HG03039 (cell line): ENCODE data around the gene MBD6.
"Not testable (repeated sequence)": the region's sequence is repeated elsewhere in the genome, so short reads cannot be mapped to it uniquely, and the experiment has no call there.

Experiments used
- ATAC-seq: cut with Tn5 transposase; IDR thresholded peaks from one replicate; pipeline ENCODE4 v1.9.1; 2021; ENCODE audit warnings: mild to moderate bottlenecking, moderate library complexity; ENCODE audit not compliant: unreplicated experiment

MBD6 gene

GRCh38 chr12:57548488-57548887, 25.9 kb downstream of the MBD6 start:
- ATAC-seq, result no peak

- ATAC-seq, result no peak
Observed at GRCh38 chr12:57549203-57549908, 26.7 kb downstream of the MBD6 start.

- ATAC-seq, result no peak
Observed at GRCh38 chr12:57549909-57550640, 27.5 kb downstream of the MBD6 start, which contains the start of gene KIF5A. Gene KIF5A, plus strand, starts transcription at chr12:57550044. Its CDS starts 228 bp downstream, at chr12:57550272.

DNA sequence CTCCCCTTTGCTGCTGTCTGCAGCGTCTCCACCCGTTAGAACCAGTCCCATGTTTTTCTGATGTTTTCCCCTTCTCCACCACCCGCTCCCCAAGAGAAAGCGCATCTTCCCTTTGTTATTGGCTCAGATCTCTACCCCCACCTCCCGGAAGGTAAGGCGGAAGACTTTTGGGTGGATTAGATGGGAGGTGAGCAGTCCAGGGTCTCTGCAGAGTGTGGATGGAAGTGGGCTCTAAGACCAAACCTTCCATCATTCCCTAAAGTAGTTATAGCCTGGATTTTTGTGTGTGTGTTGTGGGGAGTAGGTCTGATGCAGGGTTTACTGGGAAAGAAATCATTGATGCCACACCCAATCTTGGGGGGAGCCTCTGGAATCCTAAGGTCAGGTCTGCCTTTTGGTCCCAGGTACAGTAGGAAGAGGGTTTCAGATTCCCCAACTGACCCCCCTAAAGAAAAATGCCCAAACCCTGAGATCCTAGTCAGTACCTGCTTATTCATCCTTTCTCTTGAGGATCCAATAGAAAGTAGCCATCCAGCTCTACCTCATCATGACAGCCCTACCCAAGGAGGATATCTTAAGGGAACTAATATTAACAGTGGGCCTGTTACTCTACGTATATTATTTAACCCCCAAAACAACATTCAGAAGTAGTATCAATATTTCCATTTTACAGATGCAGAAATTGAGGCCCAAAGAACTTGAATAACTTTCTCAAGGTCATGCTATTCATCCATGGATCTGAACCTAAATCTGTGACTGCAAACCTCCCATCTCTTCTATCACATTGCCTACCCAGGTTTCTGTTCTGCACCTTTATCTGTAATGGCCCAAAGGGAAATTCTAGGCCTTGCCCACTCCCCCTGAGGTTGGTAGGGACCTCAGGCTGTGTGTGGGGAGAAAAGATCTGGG, 28.3 kb downstream of the MBD6 start:
- no peak for ATAC-seq

GRCh38 chr12:57551637-57552305, 29.1 kb downstream of the MBD6 start:
- ATAC-seq, result no peak

DNA sequence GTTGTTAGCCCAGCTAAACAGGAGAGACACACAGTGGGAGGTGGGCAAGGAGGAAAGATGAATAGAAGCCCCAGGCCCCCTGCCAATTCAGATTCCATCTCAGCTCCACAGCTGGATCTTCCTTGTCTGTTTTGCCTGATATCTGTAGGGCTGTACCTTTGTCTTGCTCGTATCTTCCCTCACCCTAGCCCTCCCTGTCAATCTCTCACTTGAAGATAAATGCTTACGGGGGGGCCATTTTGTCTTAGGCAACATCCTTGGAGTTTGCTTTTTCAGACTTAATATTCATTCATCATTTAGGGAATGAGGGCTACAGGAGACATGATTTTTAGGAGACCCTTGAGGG, 29.7 kb downstream of the MBD6 start:
- no peak for ATAC-seq

- ATAC-seq, result no peak
Observed at GRCh38 chr12:57552835-57553313, 30.2 kb downstream of the MBD6 start.

DNA sequence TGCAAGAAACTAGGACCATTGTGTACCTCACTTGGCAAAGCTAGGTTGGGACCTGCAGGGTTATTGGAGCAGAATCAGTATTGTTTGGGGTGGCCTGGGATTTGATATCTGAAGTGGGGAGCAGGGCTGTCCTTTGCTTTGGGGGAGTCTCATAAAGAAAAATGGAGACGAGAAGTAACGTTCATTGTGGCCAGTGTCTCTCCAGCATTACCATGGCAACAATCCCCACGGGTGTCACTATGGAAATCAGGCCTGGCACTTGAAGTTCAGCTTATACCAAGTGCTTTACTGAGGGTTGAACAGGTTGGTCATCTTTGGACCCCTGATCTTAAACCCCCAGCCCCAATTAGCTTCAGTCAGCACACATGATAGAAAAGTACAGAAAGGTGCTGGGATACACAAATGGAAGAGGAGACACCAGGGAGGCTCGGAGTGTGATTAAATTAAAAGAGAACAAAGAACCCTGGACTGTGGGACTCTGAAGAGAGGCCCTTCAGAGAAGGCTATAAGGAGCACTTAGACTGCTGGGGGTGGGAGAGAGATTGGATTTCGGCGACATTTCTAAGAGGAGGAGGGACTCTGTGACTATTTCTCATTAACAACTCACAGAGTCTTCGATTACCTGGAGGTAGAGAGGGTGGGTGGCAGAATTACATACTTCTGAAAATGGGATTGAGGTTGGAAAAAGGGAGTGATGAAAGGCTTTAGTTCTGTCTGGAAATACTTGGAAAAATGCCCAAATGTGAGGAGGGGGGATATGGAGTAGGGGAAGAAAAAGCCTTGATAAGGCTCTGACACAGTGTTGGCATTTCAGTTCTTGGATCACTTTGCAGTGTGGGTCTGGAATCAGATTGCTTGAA, 30.9 kb downstream of the MBD6 start:
- ATAC-seq, result no peak

DNA sequence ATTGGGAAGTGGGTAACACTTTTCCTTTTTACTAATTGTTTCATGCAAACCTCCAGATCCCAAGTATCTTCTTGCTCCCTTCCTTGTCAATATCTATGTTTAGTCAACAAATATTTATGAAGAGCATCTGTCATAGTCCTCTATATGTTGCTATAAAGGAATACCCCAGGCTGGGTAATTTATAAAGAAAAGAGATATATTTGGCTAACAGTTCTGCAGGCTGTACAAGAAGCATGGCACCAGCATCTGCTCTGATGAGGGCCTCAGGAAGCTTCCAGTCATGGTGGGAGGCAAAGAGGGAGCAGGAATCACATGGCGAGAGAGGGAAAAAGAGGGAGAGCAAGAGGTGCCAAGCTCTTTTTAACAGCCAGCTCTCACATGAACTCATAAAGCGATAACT, 31.8 kb downstream of the MBD6 start:
- no peak for ATAC-seq

- ATAC-seq, result no peak
Observed at GRCh38 chr12:57554897-57555296, 32.3 kb downstream of the MBD6 start.

GRCh38 chr12:57558864-57559263, 36.2 kb downstream of the MBD6 start:
- no peak for ATAC-seq

GRCh38 chr12:57560516-57560915, 37.9 kb downstream of the MBD6 start:
- ATAC-seq, result no peak

GRCh38 chr12:57561117-57561516, 38.5 kb downstream of the MBD6 start:
- ATAC-seq, result not testable (repeated sequence)

GRCh38 chr12:57563358-57563757, 40.7 kb downstream of the MBD6 start:
- no peak for ATAC-seq

DNA sequence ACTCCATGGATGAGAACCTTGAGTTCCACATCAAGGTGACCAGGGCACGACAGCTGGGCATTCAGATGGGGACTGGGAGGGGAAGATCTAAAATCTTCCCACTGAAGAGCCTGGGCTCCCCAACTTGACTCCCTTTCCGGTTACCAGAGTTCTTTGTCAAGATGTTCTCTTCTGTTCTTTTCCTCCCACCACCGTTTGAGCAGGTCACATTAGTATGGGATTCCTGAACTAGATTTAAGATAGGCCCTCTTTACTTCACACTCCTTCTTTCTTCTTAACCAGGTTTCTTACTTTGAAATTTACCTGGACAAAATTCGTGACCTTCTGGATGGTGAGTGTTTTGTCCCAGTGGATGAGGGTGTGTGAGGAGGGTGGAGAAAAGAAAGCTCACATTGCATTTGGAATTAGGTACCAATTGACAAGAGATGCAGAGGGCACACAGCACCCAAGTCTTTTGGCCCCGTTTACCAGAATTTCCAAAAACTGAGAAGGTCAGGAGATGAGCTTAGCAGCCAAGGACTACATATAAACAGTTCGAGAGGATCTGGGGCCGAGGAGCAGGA, 41.6 kb downstream of the MBD6 start:
- no peak for ATAC-seq

DNA sequence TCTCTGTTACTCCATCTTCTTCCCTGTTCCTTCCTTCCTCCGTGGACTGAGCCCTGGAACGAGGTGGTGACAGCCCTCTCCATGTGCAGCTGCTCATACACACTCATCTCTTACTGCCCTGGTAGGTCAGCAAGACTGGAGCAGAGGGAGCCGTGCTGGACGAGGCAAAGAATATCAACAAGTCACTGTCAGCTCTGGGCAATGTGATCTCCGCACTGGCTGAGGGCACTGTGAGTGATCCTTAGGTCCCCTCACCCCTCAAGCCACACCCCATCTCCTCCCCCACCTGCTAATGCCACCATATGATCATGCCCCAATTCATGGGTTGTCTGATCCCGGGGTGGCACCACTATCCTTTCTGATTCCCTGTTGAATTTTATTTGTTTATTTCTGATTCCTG, 46.2 kb downstream of the MBD6 start:
- ATAC-seq, result no peak

DNA sequence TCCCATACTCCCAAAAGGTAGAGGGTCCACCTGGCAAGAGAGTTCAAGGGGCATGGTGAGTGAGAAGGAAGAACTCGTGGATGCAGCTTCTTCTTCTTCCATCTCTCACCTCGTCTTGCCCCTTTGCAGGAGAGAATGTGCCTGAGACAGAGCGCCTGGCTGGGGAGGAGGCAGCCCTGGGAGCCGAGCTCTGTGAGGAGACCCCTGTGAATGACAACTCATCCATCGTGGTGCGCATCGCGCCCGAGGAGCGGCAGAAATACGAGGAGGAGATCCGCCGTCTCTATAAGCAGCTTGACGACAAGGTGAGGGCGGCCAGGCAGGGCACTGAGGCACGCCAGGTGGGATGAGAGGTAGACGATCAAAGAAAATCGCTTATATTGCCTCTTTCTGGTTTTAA, 47.2 kb downstream of the MBD6 start:
- ATAC-seq, result no peak

DNA sequence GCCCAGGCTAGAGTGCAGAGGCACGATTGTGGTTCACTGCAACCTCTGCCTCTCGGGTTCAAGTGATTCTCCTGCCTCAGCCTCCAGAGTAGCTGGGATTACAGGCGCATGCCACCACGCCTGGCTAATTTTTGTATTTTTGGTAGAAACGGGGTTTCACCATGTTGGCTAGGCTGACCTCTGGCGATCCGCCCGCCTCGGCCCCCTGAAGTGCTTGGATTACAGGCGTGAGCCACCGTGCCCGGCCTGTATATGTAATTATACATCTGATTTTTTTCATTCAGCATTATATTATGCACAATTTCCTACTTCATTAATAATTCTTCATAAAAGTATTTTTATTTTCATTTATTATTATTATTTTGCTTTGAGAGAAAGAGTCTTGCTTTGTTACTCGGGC, 47.8 kb downstream of the MBD6 start:
- ATAC-seq, result not testable (repeated sequence)

GRCh38 chr12:57571926-57572762, 49.5 kb downstream of the MBD6 start:
- ATAC-seq, result no peak
